ENCODE measurements around the gene SNX33.

Gene SNX33

GRCh38 chr15:75682181-75683135, 34.7 kb downstream of the SNX33 start:
- no peak for TF ChIP-seq ZC3H10 (CRISPR knock-in tag; IDR thresholded peaks at IDR 0.05)
- no peak for TF ChIP-seq TCF4 (CRISPR knock-in tag; IDR thresholded peaks at IDR 0.05; ENCODE audit: borderline replicate concordance)
- TF ChIP-seq ZNF70 (CRISPR knock-in tag; IDR thresholded peaks at IDR 0.05): no peak
- no peak for TF ChIP-seq ZFP30 (CRISPR knock-in tag; IDR thresholded peaks at IDR 0.05)
- no peak for TF ChIP-seq SNAI2 (CRISPR knock-in tag; IDR thresholded peaks at IDR 0.05)
- no peak for TF ChIP-seq PATZ1 (CRISPR knock-in tag; IDR thresholded peaks at IDR 0.05; ENCODE audit: borderline replicate concordance)
- no peak for TF ChIP-seq ZNF565 (CRISPR knock-in tag; conservative IDR thresholded peaks at IDR 0.05; ENCODE audit: low read depth)
- TF ChIP-seq TOX (CRISPR knock-in tag; IDR thresholded peaks at IDR 0.05; ENCODE audit: borderline replicate concordance): no peak
- TF ChIP-seq GLIS3 (CRISPR knock-in tag; IDR thresholded peaks at IDR 0.05): no peak
- no peak for TF ChIP-seq ISL1 (CRISPR knock-in tag; IDR thresholded peaks at IDR 0.05)
- TF ChIP-seq RARB (CRISPR knock-in tag; IDR thresholded peaks at IDR 0.05): no peak
- TF ChIP-seq, protein P1, sequence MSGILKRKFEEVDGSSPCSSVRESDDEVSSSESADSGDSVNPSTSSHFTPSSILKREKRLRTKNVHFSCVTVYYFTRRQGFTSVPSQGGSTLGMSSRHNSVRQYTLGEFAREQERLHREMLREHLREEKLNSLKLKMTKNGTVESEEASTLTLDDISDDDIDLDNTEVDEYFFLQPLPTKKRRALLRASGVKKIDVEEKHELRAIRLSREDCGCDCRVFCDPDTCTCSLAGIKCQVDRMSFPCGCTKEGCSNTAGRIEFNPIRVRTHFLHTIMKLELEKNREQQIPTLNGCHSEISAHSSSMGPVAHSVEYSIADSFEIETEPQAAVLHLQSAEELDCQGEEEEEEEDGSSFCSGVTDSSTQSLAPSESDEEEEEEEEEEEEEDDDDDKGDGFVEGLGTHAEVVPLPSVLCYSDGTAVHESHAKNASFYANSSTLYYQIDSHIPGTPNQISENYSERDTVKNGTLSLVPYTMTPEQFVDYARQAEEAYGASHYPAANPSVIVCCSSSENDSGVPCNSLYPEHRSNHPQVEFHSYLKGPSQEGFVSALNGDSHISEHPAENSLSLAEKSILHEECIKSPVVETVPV (CRISPR knock-in tag; IDR thresholded peaks at IDR 0.05): no peak
- TF ChIP-seq CSDC2 (CRISPR knock-in tag; IDR thresholded peaks at IDR 0.05): no peak
- no peak for TF ChIP-seq OSR1 (CRISPR knock-in tag; IDR thresholded peaks at IDR 0.05)
- TF ChIP-seq BACH2 (CRISPR knock-in tag; IDR thresholded peaks at IDR 0.05; ENCODE audit: borderline replicate concordance): no peak
- no peak for TF ChIP-seq ZNF8 (CRISPR knock-in tag; IDR thresholded peaks at IDR 0.05)
- no peak for TF ChIP-seq ZFP3 (CRISPR knock-in tag; IDR thresholded peaks at IDR 0.05)
- TF ChIP-seq, protein P2, sequence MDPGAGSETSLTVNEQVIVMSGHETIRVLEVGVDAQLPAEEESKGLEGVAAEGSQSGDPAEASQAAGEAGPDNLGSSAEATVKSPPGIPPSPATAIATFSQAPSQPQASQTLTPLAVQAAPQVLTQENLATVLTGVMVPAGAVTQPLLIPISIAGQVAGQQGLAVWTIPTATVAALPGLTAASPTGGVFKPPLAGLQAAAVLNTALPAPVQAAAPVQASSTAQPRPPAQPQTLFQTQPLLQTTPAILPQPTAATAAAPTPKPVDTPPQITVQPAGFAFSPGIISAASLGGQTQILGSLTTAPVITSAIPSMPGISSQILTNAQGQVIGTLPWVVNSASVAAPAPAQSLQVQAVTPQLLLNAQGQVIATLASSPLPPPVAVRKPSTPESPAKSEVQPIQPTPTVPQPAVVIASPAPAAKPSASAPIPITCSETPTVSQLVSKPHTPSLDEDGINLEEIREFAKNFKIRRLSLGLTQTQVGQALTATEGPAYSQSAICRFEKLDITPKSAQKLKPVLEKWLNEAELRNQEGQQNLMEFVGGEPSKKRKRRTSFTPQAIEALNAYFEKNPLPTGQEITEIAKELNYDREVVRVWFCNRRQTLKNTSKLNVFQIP (CRISPR knock-in tag; IDR thresholded peaks at IDR 0.05; ENCODE audit: borderline replicate concordance, low read depth): no peak
- TF ChIP-seq, protein P3, sequence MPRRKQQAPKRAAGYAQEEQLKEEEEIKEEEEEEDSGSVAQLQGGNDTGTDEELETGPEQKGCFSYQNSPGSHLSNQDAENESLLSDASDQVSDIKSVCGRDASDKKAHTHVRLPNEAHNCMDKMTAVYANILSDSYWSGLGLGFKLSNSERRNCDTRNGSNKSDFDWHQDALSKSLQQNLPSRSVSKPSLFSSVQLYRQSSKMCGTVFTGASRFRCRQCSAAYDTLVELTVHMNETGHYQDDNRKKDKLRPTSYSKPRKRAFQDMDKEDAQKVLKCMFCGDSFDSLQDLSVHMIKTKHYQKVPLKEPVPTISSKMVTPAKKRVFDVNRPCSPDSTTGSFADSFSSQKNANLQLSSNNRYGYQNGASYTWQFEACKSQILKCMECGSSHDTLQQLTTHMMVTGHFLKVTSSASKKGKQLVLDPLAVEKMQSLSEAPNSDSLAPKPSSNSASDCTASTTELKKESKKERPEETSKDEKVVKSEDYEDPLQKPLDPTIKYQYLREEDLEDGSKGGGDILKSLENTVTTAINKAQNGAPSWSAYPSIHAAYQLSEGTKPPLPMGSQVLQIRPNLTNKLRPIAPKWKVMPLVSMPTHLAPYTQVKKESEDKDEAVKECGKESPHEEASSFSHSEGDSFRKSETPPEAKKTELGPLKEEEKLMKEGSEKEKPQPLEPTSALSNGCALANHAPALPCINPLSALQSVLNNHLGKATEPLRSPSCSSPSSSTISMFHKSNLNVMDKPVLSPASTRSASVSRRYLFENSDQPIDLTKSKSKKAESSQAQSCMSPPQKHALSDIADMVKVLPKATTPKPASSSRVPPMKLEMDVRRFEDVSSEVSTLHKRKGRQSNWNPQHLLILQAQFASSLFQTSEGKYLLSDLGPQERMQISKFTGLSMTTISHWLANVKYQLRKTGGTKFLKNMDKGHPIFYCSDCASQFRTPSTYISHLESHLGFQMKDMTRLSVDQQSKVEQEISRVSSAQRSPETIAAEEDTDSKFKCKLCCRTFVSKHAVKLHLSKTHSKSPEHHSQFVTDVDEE (CRISPR knock-in tag; IDR thresholded peaks at IDR 0.05): no peak
- no peak for ATAC-seq

DNA sequence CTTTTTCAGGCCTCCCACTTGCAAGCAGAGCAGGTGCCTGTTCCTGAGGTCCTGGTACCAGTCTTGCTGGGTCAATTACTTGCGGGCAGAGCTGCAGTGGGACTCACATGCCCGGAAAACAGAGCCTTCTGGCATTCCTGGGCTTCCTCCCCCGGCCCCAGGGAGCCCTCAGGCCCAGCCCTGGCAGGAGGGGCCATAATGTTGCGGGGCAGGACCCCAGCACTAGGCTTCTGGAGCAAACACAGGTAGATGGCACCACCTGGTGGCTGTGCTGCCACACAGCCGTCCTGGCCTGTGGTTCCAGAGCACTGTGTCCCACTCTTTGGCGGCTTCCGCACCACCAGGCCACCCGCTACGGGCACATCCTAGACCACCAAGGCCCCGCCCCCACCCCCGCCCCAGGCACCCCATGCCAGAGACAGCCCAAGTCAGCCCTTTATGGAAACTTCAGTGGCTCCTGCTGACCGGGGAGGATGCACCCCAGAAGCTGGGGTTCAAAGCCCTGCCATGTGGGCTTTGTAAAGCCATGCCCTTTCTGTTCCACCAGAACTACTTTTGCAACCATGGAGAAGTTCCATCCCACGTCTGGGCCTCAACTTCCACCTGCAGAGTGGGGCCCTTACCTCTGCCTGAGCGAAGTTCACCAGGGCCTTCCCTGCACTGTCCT, 36.1 kb downstream of the SNX33 start:
- ATAC-seq: peak; percentile 89

GRCh38 chr15:75684648-75685047, 36.9 kb downstream of the SNX33 start:
- ATAC-seq: no peak
- TF ChIP-seq BACH2 (CRISPR knock-in tag; IDR thresholded peaks at IDR 0.05; ENCODE audit: borderline replicate concordance): no peak
- TF ChIP-seq CSDC2 (CRISPR knock-in tag; IDR thresholded peaks at IDR 0.05): no peak
- TF ChIP-seq ZC3H10 (CRISPR knock-in tag; IDR thresholded peaks at IDR 0.05): no peak
- TF ChIP-seq ZFP30 (CRISPR knock-in tag; IDR thresholded peaks at IDR 0.05): no peak
- TF ChIP-seq ZNF70 (CRISPR knock-in tag; IDR thresholded peaks at IDR 0.05): no peak
- TF ChIP-seq, protein P2 (CRISPR knock-in tag; IDR thresholded peaks at IDR 0.05; ENCODE audit: borderline replicate concordance, low read depth): no peak
- no peak for TF ChIP-seq PPARA (CRISPR knock-in tag; IDR thresholded peaks at IDR 0.05; ENCODE audit: borderline replicate concordance)
- TF ChIP-seq, protein P3 (CRISPR knock-in tag; IDR thresholded peaks at IDR 0.05): no peak
- TF ChIP-seq ARNTL (CRISPR knock-in tag; IDR thresholded peaks at IDR 0.05; ENCODE audit: borderline replicate concordance, low read depth): no peak
- TF ChIP-seq GLIS3 (CRISPR knock-in tag; IDR thresholded peaks at IDR 0.05): no peak
- TF ChIP-seq ZNF8 (CRISPR knock-in tag; IDR thresholded peaks at IDR 0.05): no peak
- no peak for TF ChIP-seq ZFP3 (CRISPR knock-in tag; IDR thresholded peaks at IDR 0.05)
- TF ChIP-seq TCF4 (CRISPR knock-in tag; IDR thresholded peaks at IDR 0.05; ENCODE audit: borderline replicate concordance): no peak
- TF ChIP-seq OSR1 (CRISPR knock-in tag; IDR thresholded peaks at IDR 0.05): no peak

All from SK-N-SH treated with all-trans-retinoic acid at 6 μM for 48 hours (cell line).